Breast epithelium (tissue), 4 donors: ENCODE data around the gene CARD16. TPM values are rescaled to one million over a fixed set of nuclear protein-coding genes. Genes with fewer than 3 reads are reported as not detected.
"Not testable (repeated sequence)": the region's sequence is repeated elsewhere in the genome, so short reads cannot be mapped to it uniquely, and the experiment has no call there.

Experiments
- DNase-seq, 2 donors: peaks; one replicate each; pipeline ENCODE4 v3.0.0-alpha.2; 2019; ENCODE audit warnings: low spot score in 2 of 2
- H3K27ac ChIP-seq, 2 donors: fragments of 200-600 bp; sonication (generic) in 1 of 2; one replicate each; pipeline ENCODE4 v1.5.1; 2016 to 2019; ENCODE audit warnings: mild to moderate bottlenecking in 1 of 2
- H3K27me3 ChIP-seq, 2 donors: fragments of 200-600 bp; sonication (generic) in 1 of 2; one replicate each; pipeline versions ENCODE4 v1.5.1 to v1.6.0; 2017 to 2019; ENCODE audit warnings: control low read depth in 1 of 2, mild to moderate bottlenecking in 1 of 2
- H3K36me3 ChIP-seq: fragments of 200-600 bp; one replicate; pipeline ENCODE4 v1.5.1; 2019
- H3K4me1 ChIP-seq, 2 donors: fragments of 200-600 bp; sonication (generic); one replicate each; pipeline ENCODE4 v1.5.1; 2016 to 2019; ENCODE audit warnings: control low read depth in 1 of 2
- H3K4me3 ChIP-seq, 3 donors: fragments of 200-600 bp; sonication (generic); 1 replicate in 2 of 3; 2 replicates in 1 of 3; pipeline ENCODE4 v1.5.1; 2016 to 2019; ENCODE audit warnings: mild to moderate bottlenecking in 3 of 3, moderate library complexity in 2 of 3
- H3K9me3 ChIP-seq, 2 donors: fragments of 200-600 bp; sonication (generic) in 1 of 2; one replicate each; pipeline ENCODE4 v1.5.1; 2016 to 2019; ENCODE audit warnings: control low read depth in 1 of 2
- POLR2A ChIP-seq: fragments of 450-650 bp; IDR thresholded peaks from one replicate; pipeline ENCODE4 v1.6.1; 2016; ENCODE audit warnings: antibody characterized with exemption, mild to moderate bottlenecking, moderate library complexity
- POLR2AphosphoS5 ChIP-seq, 3 donors: sonication (generic); formaldehyde crosslinking; IDR thresholded peaks; one replicate each; pipeline ENCODE4 v1.6.1; 2017; ENCODE audit warnings: antibody characterized with exemption in 3 of 3
- intact Hi-C: fragments of 100-400 bp; cut with DNase I; formaldehyde crosslinking; loops from one replicate; pipeline ENCODE4 v1.15.1; 2023; ENCODE audit warnings: low total_unique reads
- total RNA-seq, 3 donors: library from RNA; depleted of rRNA; stranded (reverse); fragments of >200 nt; gene quantifications; one replicate each; pipeline ENCODE4 v1.1.0, GENCODE V29; 2016
- TF ChIP-seq, protein P1 (sequence below), 3 donors: fragments of 450-650 bp; IDR thresholded peaks; one replicate each; pipeline ENCODE4 v1.5.1; 2016 to 2017; ENCODE audit warnings: antibody characterized with exemption in 3 of 3, mild to moderate bottlenecking in 3 of 3, moderate library complexity in 3 of 3

Gene CARD16
- total RNA-seq, 3 donors from 2014 or later = 3.7 to 6.4 (median 5.9) TPM

DNA sequence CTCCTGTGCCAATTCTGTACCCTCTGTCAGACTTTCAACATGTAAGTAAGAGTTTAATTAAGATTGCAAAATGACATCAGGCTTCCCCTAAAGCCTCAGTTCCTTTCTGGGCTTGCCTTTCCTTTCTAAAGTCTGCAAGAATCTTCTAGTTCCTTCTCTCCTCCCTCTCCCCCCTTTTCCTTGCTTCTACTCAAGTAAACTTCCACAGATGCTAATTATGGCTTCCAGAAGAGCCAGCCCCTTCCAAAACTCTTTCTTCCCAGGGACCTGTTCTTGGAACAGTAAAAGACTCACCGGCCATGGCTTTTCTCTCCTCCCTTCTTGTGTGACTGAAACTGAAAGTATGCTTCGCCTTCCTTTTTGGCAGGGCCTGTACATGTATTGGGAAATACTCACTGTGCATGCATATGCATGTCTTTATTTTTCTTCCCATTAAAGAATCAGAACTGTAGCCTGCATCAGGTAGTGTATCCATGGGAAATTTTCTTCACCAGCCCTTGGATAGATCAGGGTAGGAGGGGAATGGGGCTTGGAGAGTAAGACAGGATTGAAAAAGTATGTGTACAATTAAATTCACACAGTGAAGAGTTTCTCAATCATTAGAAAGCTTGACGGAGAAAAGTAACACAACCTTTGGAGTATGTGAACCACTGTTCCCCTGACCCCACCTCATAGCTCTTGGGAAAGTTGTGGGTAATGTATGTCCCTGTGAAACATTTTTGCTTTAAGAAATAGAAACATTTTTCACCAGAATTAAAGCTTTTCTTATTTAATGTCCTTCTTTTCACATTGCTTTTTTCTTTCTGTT, 10.1 kb downstream of the CARD16 start, which contains the start of gene CASP1:
Gene CASP1, minus strand, starts transcription at position 332 of the 808 bp plus-strand sequence. Its CDS starts 31 bp downstream, at position 301.
- intact Hi-C loops = no loop called here
- peak in 1 of 2 donors; percentile 68 for DNase-seq

DNA sequence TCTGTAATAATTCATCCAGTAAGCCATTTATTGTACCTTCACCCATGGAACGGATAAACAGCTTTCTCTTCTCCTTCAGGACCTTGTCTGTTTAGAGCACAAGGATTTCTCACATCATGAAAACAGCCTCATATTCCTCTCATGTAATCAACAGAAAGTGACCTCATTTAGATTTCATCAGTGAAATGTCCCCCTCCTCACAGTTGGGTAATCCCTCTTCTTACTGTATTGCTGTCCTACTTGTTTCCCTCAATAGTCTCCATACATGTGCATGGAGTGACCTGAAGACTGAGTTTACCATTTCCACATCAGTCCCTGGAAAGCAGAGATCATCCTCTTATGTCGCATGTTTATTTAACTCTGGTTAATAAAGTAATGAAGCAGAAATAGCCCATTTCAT, 10.7 kb downstream of the CARD16 start:
- H3K4me3 ChIP-seq = peak overlapping the region; percentile 32 to 64 (median 50)
- H3K27me3 ChIP-seq, H3K36me3 ChIP-seq, H3K9me3 ChIP-seq, H3K4me1 ChIP-seq, intact Hi-C loops, DNase-seq: not testable (repeated sequence)
- H3K27ac ChIP-seq = peak overlapping the region; percentile 78 to 83

More for the DNA sequence above, 10.1 kb downstream of the CARD16 start, which contains the start of gene CASP1:
- Histone ChIP-seq H3K9me3 (no peaks in the 10 kb centered on the region), H3K27me3 (no peaks in the 10 kb centered on the region), H3K4me1 (no peaks in the 10 kb centered on the region), H3K4me3 (peak within 1 kb of the TSS; percentile 32 to 64 (median 50)), H3K27ac (peak within 1 kb of the TSS; percentile 78 to 83), H3K36me3 (no peaks in the 10 kb centered on the region)
- no peak for TF ChIP-seq POLR2A
- peak in 1 of 3 donors; percentile 51 for TF ChIP-seq POLR2AphosphoS5 (IDR thresholded peaks at IDR 0.05)
- TF ChIP-seq, protein P1, sequence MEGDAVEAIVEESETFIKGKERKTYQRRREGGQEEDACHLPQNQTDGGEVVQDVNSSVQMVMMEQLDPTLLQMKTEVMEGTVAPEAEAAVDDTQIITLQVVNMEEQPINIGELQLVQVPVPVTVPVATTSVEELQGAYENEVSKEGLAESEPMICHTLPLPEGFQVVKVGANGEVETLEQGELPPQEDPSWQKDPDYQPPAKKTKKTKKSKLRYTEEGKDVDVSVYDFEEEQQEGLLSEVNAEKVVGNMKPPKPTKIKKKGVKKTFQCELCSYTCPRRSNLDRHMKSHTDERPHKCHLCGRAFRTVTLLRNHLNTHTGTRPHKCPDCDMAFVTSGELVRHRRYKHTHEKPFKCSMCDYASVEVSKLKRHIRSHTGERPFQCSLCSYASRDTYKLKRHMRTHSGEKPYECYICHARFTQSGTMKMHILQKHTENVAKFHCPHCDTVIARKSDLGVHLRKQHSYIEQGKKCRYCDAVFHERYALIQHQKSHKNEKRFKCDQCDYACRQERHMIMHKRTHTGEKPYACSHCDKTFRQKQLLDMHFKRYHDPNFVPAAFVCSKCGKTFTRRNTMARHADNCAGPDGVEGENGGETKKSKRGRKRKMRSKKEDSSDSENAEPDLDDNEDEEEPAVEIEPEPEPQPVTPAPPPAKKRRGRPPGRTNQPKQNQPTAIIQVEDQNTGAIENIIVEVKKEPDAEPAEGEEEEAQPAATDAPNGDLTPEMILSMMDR (IDR thresholded peaks at IDR 0.05) = no peak

DNA sequence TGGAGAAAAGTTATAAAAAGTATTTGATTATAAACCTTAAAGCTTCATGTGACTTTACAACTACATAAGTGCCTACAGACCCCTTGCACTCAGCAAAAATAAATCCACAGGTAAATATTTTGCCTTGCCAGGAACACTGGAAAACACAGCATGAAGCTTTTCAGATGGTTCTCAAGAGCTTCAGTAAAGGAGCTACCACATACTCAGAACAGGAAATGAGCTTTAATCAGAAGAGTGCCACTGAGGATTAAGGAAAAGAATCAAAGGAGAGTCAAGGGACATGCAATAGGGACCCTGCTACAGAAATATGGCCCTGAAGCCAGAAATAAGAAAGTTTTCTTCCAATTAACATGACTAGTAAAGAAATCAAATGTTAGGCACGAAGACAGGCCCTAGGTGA, 11.4 kb downstream of the CARD16 start:
- H3K36me3 ChIP-seq = no peaks in the 10 kb centered on the region
- H3K27ac ChIP-seq = peak overlapping the region in 1 of 2 donors; percentile 83
- H3K4me3 ChIP-seq = peak overlapping the region in 2 of 3 donors; percentile 50 to 64
- no peak for DNase-seq
- H3K9me3 ChIP-seq = no peaks in the 10 kb centered on the region
- TF ChIP-seq POLR2AphosphoS5 (IDR thresholded peaks at IDR 0.05) (no peak), POLR2A (no peak)
- TF ChIP-seq, protein P1 (IDR thresholded peaks at IDR 0.05) = no peak
- intact Hi-C loops = no loop called here
- H3K4me1 ChIP-seq = no peaks in the 10 kb centered on the region
- H3K27me3 ChIP-seq = no peaks in the 10 kb centered on the region

DNA sequence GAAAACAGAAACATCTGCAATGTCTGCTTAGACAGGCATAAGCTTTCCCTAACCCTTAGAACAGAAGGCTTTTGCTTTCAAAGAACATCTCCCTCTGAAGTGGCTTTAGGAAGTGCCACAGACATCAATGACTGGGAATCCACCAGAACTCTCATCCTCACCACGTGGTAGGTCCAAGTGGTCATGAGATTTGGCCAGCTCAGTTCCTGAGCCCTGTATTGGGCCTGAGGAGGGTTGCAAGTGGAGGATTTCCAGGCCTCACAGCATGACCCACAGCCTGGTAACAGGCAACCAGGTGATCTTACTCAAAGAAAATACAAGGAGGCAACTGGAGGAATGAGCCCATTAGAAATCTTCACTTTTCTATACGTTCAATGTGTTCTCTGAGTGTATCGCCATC, 11.8 kb downstream of the CARD16 start:
- Histone ChIP-seq H3K9me3 (no peaks in the 10 kb centered on the region), H3K4me3 (peak overlapping the region in 2 of 3 donors; percentile 50 to 64), H3K36me3 (no peaks in the 10 kb centered on the region), H3K27ac (peak overlapping the region in 1 of 2 donors; percentile 12), H3K4me1 (no peaks in the 10 kb centered on the region), H3K27me3 (no peaks in the 10 kb centered on the region)
- no peak for DNase-seq
- TF ChIP-seq POLR2AphosphoS5 (IDR thresholded peaks at IDR 0.05) (no peak), POLR2A (no peak)
- TF ChIP-seq, protein P1 (IDR thresholded peaks at IDR 0.05) = no peak
- intact Hi-C loops = no loop called here

DNA sequence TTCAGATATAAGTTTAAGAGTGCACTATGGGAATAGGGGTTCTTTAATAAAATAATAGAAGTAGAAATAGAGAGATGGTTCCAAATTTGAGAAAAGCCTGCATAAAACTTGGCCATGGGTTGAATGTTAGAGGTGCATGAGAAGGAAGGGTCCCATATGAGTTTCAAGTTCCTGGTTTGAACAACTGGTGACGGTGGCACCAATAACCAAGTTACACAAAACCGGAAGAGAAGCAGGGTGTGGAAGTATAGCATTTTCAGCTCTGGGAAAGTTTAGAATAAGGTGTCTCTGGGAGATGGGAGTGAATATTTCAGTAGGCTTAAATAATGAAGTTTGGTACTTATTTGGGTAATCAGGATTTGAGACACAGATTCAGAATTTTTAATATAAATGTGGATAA, 12.6 kb downstream of the CARD16 start:
- H3K36me3 ChIP-seq = no peaks in the 10 kb centered on the region
- no peaks in the 10 kb centered on the region for H3K9me3 ChIP-seq
- no peaks in the 10 kb centered on the region for H3K4me1 ChIP-seq
- H3K4me3 ChIP-seq = peak overlapping the region in 2 of 3 donors; percentile 6 to 64
- TF ChIP-seq POLR2AphosphoS5 (IDR thresholded peaks at IDR 0.05) (no peak), POLR2A (no peak)
- TF ChIP-seq, protein P1 (IDR thresholded peaks at IDR 0.05) = no peak
- intact Hi-C loops = no loop called here
- no peaks in the 10 kb centered on the region for H3K27me3 ChIP-seq
- no peak overlapping the region for H3K27ac ChIP-seq
- DNase-seq = no peak
